ENCODE measurements around the gene GJA3.

DNA sequence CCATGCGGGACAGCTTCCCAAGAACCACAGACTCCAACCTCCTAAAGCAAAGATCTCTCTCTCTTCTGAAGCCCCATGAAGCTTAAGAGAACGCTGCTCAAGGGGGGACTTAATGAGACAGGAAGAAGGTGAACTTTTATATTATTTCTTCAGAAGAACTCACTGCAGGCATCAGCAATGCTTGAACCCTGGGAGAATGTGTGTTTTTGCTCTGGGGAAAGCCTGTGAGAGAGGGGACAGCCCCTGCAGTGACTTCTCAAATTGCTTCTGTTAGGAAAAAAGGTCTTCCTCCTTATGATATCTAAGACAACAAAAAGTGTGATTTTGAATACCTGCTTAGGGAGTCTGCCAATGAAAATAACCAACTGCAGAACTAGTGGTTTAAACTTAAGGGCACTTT is 23.0 kb downstream of the GJA3 start:
- TF ChIP-seq, protein P1, sequence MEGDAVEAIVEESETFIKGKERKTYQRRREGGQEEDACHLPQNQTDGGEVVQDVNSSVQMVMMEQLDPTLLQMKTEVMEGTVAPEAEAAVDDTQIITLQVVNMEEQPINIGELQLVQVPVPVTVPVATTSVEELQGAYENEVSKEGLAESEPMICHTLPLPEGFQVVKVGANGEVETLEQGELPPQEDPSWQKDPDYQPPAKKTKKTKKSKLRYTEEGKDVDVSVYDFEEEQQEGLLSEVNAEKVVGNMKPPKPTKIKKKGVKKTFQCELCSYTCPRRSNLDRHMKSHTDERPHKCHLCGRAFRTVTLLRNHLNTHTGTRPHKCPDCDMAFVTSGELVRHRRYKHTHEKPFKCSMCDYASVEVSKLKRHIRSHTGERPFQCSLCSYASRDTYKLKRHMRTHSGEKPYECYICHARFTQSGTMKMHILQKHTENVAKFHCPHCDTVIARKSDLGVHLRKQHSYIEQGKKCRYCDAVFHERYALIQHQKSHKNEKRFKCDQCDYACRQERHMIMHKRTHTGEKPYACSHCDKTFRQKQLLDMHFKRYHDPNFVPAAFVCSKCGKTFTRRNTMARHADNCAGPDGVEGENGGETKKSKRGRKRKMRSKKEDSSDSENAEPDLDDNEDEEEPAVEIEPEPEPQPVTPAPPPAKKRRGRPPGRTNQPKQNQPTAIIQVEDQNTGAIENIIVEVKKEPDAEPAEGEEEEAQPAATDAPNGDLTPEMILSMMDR (IDR thresholded peaks at IDR 0.05) = no peak
- no peak for TF ChIP-seq EP300 (IDR thresholded peaks at IDR 0.05)
